Measurements from ENCODE around the gene C2CD4A. TPM values are rescaled to one million over a fixed set of nuclear protein-coding genes. Genes with fewer than 3 reads are reported as not detected.

The C2CD4A gene
- total and polyA plus RNA-seq, 9 of the 15 experiments (the other 6 are each of a cell fraction or from before 2014, with no cell fraction given), result not detected

- TF ChIP-seq ZNF318 (IDR thresholded peaks at IDR 0.05; ENCODE audit: borderline replicate concordance in 1 of 2, low read depth in 1 of 2) (peak in 1 of 2 experiments; percentile 69; a peak in 1 of 4 replicates), ATF4 (CRISPR knock-in tag; IDR thresholded peaks at IDR 0.05) (peak; percentile 96), RFX1 (IDR thresholded peaks at IDR 0.05) (peak; percentile 28; the same call in 1 of the 2 replicates), RAD51 (IDR thresholded peaks at IDR 0.05; ENCODE audit: borderline replicate concordance, low read depth) (no peak), TRIM24 (IDR thresholded peaks at IDR 0.05) (peak; percentile 94 to 95), ZFPM2 (CRISPR knock-in tag; IDR thresholded peaks at IDR 0.05) (no peak), ZFP36 (IDR thresholded peaks at IDR 0.05; ENCODE audit: low read depth, low read length, partially characterized antibody) (peak; percentile 28), ZSCAN32 (CRISPR knock-in tag; IDR thresholded peaks at IDR 0.05) (peak; percentile 96), TAF1 (IDR thresholded peaks at IDR 0.05; ENCODE audit: control insufficient read depth, extremely low read depth, insufficient read depth, low read length, severe bottlenecking) (no peak), NFIC (IDR thresholded peaks at IDR 0.05) (no peak), ETV1 (tag; conservative IDR thresholded peaks at IDR 0.05; ENCODE audit: low read depth) (peak; percentile 97)
Observed at GRCh38 chr15:62119227-62119864, 52.6 kb downstream of the C2CD4A start (continued).

Data from K562 (cell line).